ENCODE results near the gene RIN3.

DNA sequence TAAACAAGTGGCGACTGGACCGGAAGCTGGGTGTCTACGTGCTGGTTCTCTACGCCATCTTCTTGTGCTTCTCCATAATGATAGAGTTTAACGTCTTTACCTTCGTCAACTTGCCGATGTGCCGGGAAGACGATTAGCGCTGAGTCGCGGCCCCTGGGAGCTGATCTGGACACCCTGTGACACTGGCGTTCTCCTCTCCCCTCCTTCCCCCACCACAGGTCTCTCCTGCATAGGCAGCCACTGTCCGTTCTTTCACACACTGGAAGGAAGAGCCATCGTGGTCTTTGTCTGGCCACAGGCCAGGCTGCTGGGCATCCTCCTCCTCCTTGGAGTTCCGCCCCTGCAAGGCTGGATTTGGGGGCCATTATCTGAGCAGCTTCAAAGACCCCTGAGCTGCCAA is 20.1 kb upstream of the RIN3 start:
- TF ChIP-seq, protein P1, sequence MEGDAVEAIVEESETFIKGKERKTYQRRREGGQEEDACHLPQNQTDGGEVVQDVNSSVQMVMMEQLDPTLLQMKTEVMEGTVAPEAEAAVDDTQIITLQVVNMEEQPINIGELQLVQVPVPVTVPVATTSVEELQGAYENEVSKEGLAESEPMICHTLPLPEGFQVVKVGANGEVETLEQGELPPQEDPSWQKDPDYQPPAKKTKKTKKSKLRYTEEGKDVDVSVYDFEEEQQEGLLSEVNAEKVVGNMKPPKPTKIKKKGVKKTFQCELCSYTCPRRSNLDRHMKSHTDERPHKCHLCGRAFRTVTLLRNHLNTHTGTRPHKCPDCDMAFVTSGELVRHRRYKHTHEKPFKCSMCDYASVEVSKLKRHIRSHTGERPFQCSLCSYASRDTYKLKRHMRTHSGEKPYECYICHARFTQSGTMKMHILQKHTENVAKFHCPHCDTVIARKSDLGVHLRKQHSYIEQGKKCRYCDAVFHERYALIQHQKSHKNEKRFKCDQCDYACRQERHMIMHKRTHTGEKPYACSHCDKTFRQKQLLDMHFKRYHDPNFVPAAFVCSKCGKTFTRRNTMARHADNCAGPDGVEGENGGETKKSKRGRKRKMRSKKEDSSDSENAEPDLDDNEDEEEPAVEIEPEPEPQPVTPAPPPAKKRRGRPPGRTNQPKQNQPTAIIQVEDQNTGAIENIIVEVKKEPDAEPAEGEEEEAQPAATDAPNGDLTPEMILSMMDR (IDR thresholded peaks at IDR 0.05): no peak
- no peak for TF ChIP-seq ZFX (IDR thresholded peaks at IDR 0.05; ENCODE audit: borderline replicate concordance)
